GM12878 (cell line): ENCODE measurements around the gene CFAP299. TPM values are rescaled to one million over a fixed set of nuclear protein-coding genes. Genes with fewer than 3 reads are reported as not detected.

Source experiments
- ATAC-seq: fragments of 200-7000 bp; cut with Tn5 transposase; 3 replicates; pipeline ENCODE4 v1.9.1; 2020; ENCODE audit warnings: mild to moderate bottlenecking, moderate library complexity
- BruUV-seq: library from RNA; stranded (reverse); fragments of 400-500 nt; replicated peaks from 2 replicates; lab custom pipeline; 2021; lab: Mats Ljungman, UMichigan
- CTCF ChIA-PET: fragments of 300-600 bp; sonication (Branson Sonifier 250); formaldehyde crosslinking; extraction: SDS; loops from one replicate; lab custom pipeline; 2021; ENCODE audit warnings: inconsistent platforms; lab: Yijun Ruan, JAX
- POLR2A ChIA-PET: fragments of 350-600 bp; formaldehyde crosslinking; extraction: SDS; loops from one replicate; lab custom pipeline; 2021; ENCODE audit warnings: inconsistent platforms; lab: Charles Lee
- RAD21 ChIA-PET: fragments of 300-600 bp; sonication (Branson Sonifier 250); formaldehyde crosslinking; loops from one replicate; lab custom pipeline; 2023; ENCODE audit warnings: antibody characterized with exemption; ENCODE audit not compliant: unreplicated experiment; lab: Charles Lee
- SMC1A ChIA-PET: fragments of 300-600 bp; sonication (Branson Sonifier 250); formaldehyde crosslinking; loops from one replicate; lab custom pipeline; 2023; ENCODE audit not compliant: unreplicated experiment, uncharacterized antibody; lab: Charles Lee
- DNase-seq: peaks from one replicate; pipeline ENCODE4 v3.0.0-alpha.2; 2011; ENCODE audit warnings: low read depth, low spot score
- FAIRE-seq: peaks from 3 replicates; lab custom pipeline; 2011; peaks lifted over from hg19 to GRCh38; lab: Jason Lieb, UNC
- H2AFZ ChIP-seq: 2 replicates; pipeline ENCODE4 v1.6.0; 2011; ENCODE audit warnings: low read depth, low read length, control low read depth; ENCODE audit not compliant: control insufficient read depth
- H3K27ac ChIP-seq: 2 replicates; pipeline ENCODE4 v1.5.1; 2011; ENCODE audit warnings: control low read depth; ENCODE audit not compliant: control insufficient read depth, insufficient read depth
- H3K27me3 ChIP-seq, 2 experiments: replicated peaks in 1 of 2; 2 replicates each; pipeline versions ENCODE4 v1.6.0 to v1.6.1; 2011; ENCODE audit warnings: low read length in 1 of 2; ENCODE audit not compliant: control insufficient read depth in 2 of 2, insufficient read depth in 2 of 2
- H3K36me3 ChIP-seq, 2 experiments: 2 replicates each; pipeline ENCODE4 v1.5.1; 2011; ENCODE audit warnings: low read length in 1 of 2; ENCODE audit not compliant: control insufficient read depth in 2 of 2, insufficient read depth in 2 of 2
- H3K4me1 ChIP-seq: 2 replicates; pipeline ENCODE4 v1.6.1; 2011; ENCODE audit warnings: mild to moderate bottlenecking, low read length, moderate library complexity, mixed read lengths; ENCODE audit not compliant: control insufficient read depth, insufficient read depth
- H3K4me2 ChIP-seq: 2 replicates; pipeline ENCODE4 v1.6.0; 2011; ENCODE audit warnings: control low read depth; ENCODE audit not compliant: control insufficient read depth, insufficient read depth
- H3K4me3 ChIP-seq: fragments of 200-600 bp; sonication (generic); 2 replicates; pipeline ENCODE4 v1.5.1; 2016
- H3K79me2 ChIP-seq: 2 replicates; pipeline ENCODE4 v1.6.0; 2011; ENCODE audit warnings: low read length; ENCODE audit not compliant: control insufficient read depth, insufficient read depth
- H3K9ac ChIP-seq: 2 replicates; pipeline ENCODE4 v1.8.0; 2011; ENCODE audit warnings: low read length, control low read depth, mixed read lengths; ENCODE audit not compliant: control insufficient read depth, insufficient read depth
- H3K9me3 ChIP-seq: replicated peaks from 3 replicates; pipeline ENCODE4 v1.5.1; 2011; ENCODE audit warnings: mild to moderate bottlenecking, low read length; ENCODE audit not compliant: control insufficient read depth, insufficient read depth
- H4K20me1 ChIP-seq: 2 replicates; pipeline ENCODE4 v1.6.0; 2011; ENCODE audit not compliant: control insufficient read depth, insufficient read depth
- ASH2L ChIP-seq: fragments of 300-600, 200-600 bp; sonication (generic); IDR thresholded peaks from 2 replicates; pipeline ENCODE4 v1.6.1; 2017; ENCODE audit warnings: low read depth, mild to moderate bottlenecking, borderline replicate concordance
- BMI1 ChIP-seq: fragments of 450-650 bp; IDR thresholded peaks from 2 replicates; pipeline ENCODE4 v1.6.1; 2016; ENCODE audit warnings: mild to moderate bottlenecking, moderate library complexity, borderline replicate concordance
- CEBPB ChIP-seq, 2 experiments: fragments of 150-350 bp in 1 of 2; IDR thresholded peaks; 2 replicates each; pipeline ENCODE4 v1.6.1; 2012 to 2014; ENCODE audit warnings: low read depth in 2 of 2, low read length in 2 of 2, borderline replicate concordance in 1 of 2, inconsistent platforms in 1 of 2
- DPF2 ChIP-seq: fragments of 450-650 bp; IDR thresholded peaks from 2 replicates; pipeline ENCODE4 v1.6.1; 2017; ENCODE audit warnings: mild to moderate bottlenecking
- HSF1 ChIP-seq: fragments of 150-350 bp; IDR thresholded peaks from 2 replicates; pipeline ENCODE4 v1.6.1; 2014; ENCODE audit warnings: mild to moderate bottlenecking, low read depth, low read length
- PAX8 ChIP-seq: fragments of 450-650 bp; IDR thresholded peaks from 2 replicates; pipeline ENCODE4 v1.6.1; 2017; ENCODE audit warnings: mild to moderate bottlenecking, moderate library complexity
- WGBS: methylation state at CpG from one replicate; pipeline ENCODE4 v1.1.6; 2016; ENCODE audit warnings: low lambda C conversion rate; ENCODE audit not compliant: insufficient replicate concordance, insufficient coverage; ENCODE audit errors: missing lambda C conversion rate; 5-methylcytosine and 5-hydroxymethylcytosine counted together
- in situ Hi-C: fragments of 300-500 bp; cut with MboI; formaldehyde crosslinking; loops from 9 replicates; pipeline ENCODE4 v1.14.3; 2018; ENCODE audit warnings: mixed read lengths
- intact Hi-C: fragments of 100-400 bp; cut with micrococcal nuclease; formaldehyde crosslinking; loops from one replicate; pipeline ENCODE4 v1.14.2; 2022; ENCODE audit not compliant: unreplicated experiment
- polyA plus RNA-seq, 11 experiments: library from polyadenylated mRNA; depleted of rRNA in 4 of 11; unstranded in 6 of 11; stranded (reverse) in 5 of 11; fragments of >200 nt; fragmentation: Nextera tagmentation in 4 of 11; fragmentation: Illumina TruSeq in 1 of 11; extraction: Ambion mirVana in 4 of 11; extraction: Trizol in 1 of 11; gene quantifications; 1 replicate in 1 of 11; 2 replicates in 10 of 11; pipeline versions ENCODE4 v1.2.1 to v1.2.3, GENCODE V29; 2011 to 2016; ENCODE audit warnings: inconsistent platforms in 2 of 11, missing spikeins in 2 of 11, low read depth in 1 of 11
- total RNA-seq, 4 experiments: library from RNA; depleted of rRNA in 3 of 4; stranded (reverse); fragments of >200 nt in 3 of 4; fragmentation: Illumina TruSeq in 1 of 4; extraction: Trizol in 1 of 4; gene quantifications; 2 replicates each; pipeline versions ENCODE4 v1.2.1 to v1.2.3, GENCODE V29; 2013 to 2021
- TF ChIP-seq, protein P1 (sequence below): IDR thresholded peaks from 2 replicates; pipeline ENCODE4 v1.6.1; 2011; ENCODE audit warnings: low read depth, mild to moderate bottlenecking, low read length, moderate library complexity, borderline replicate concordance; ENCODE audit errors: extremely low read depth

CFAP299 gene
- total and polyA plus RNA-seq, 10 of the 15 experiments (the other 5 are each of a cell fraction or from before 2014, with no cell fraction given), result 0.06 to 0.34 TPM; not detected in 8

DNA sequence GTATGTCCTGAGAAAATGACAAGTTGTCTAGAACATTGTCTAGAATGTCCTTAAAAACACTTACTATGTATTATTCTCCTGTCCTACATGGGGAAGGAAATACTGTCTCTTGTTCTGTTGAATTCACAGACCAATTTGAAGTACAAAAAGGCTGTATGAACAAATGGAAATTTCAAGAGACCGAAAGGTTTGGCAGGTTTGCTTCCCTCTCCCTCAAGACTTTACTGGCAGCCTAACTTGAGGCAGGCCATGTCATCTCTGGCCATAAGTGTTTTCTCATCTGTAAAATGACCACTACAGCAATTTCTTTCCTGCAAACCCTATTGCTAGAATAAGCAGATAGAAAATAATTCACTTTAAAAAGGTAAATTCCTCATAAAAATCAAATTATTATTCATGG lies 503.8 kb downstream of the CFAP299 start:
- ATAC-seq (no peak), DNase-seq (no peak), FAIRE-seq (no peak)
- intact Hi-C loops (no loop called here), in situ Hi-C loops (no loop called here)
- POLR2A ChIA-PET, result no interaction called here
- H2AFZ ChIP-seq, result no peak overlapping the region
- H3K4me3 ChIP-seq, result no peak overlapping the region
- SMC1A ChIA-PET, result no interaction called here
- no peak overlapping the region for H3K9ac ChIP-seq
- no peak overlapping the region for H3K4me2 ChIP-seq
- no peaks in the 10 kb centered on the region for H3K79me2 ChIP-seq
- no peaks in the 10 kb centered on the region for H4K20me1 ChIP-seq
- H3K4me1 ChIP-seq, result no peaks in the 10 kb centered on the region
- H3K36me3 ChIP-seq, result no peaks in the 10 kb centered on the region
- RAD21 ChIA-PET, result no interaction called here
- no peaks in the 10 kb centered on the region for H3K27me3 ChIP-seq
- H3K9me3 ChIP-seq, result no peaks in the 10 kb centered on the region
- no peak overlapping the region for H3K27ac ChIP-seq
- TF ChIP-seq BMI1 (no peak), PAX8 (no peak), HSF1 (no peak), ASH2L (no peak), DPF2 (no peak), CEBPB (IDR thresholded peaks at IDR 0.05; ENCODE audit: borderline replicate concordance in 1 of 2, low read depth in 2 of 2, low read length in 2 of 2) (no peak)
- TF ChIP-seq, protein P1, sequence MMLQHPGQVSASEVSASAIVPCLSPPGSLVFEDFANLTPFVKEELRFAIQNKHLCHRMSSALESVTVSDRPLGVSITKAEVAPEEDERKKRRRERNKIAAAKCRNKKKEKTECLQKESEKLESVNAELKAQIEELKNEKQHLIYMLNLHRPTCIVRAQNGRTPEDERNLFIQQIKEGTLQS, result no peak
- CTCF ChIA-PET, result no interaction called here
- BruUV-seq, result no TSS peak
- WGBS, result 29% methylated on average over 1 of the region's 1 CpG
